VCaP (cell line): ENCODE data around the gene ANAPC4.

ENCODE experiments used
- H3K27ac ChIP-seq: fragments of 450-650 bp; 2 replicates; pipeline ENCODE4 v1.5.1; 2017
- TF ChIP-seq, protein P1 (sequence below): fragments of 450-650 bp; conservative IDR thresholded peaks from 2 replicates; pipeline ENCODE4 v1.5.1; 2017; ENCODE audit warnings: mild to moderate bottlenecking, moderate library complexity

ANAPC4 gene

DNA sequence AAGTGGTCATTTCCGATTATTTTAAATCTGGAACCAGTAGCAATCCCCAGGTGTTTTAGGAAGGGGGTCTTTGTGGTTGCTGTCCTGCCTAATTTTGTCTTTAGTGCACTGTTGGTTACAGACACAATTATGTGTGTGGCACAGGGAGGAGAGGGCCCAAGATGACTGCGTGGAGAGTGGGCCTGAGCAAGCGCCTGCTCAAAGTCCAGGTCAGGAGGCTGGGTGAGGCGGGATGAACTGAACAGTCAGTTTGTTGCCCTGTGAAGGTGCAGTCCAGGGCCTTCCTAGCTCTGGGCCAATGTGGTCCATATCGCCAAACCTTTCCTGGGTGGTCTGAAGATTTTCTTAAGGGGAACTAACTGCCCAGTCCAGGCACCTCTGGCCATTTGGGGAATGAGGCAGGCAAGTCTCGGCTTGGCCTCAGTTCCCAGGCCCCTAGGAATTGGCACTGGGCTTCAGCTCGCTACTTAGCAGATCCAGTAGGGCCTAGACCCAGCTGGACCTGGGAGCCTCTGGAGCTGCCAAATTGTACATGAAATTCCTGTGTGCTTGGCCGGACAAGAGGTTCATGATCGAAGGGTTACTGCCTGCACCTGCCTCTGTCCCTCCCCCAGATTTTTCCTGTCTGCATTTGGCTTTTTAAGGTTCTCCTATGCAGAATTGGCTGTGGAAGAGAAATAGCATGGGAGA lies 47.6 kb downstream of the ANAPC4 start:
- no peak overlapping the region for H3K27ac ChIP-seq
- TF ChIP-seq, protein P1, sequence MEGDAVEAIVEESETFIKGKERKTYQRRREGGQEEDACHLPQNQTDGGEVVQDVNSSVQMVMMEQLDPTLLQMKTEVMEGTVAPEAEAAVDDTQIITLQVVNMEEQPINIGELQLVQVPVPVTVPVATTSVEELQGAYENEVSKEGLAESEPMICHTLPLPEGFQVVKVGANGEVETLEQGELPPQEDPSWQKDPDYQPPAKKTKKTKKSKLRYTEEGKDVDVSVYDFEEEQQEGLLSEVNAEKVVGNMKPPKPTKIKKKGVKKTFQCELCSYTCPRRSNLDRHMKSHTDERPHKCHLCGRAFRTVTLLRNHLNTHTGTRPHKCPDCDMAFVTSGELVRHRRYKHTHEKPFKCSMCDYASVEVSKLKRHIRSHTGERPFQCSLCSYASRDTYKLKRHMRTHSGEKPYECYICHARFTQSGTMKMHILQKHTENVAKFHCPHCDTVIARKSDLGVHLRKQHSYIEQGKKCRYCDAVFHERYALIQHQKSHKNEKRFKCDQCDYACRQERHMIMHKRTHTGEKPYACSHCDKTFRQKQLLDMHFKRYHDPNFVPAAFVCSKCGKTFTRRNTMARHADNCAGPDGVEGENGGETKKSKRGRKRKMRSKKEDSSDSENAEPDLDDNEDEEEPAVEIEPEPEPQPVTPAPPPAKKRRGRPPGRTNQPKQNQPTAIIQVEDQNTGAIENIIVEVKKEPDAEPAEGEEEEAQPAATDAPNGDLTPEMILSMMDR = no peak

DNA sequence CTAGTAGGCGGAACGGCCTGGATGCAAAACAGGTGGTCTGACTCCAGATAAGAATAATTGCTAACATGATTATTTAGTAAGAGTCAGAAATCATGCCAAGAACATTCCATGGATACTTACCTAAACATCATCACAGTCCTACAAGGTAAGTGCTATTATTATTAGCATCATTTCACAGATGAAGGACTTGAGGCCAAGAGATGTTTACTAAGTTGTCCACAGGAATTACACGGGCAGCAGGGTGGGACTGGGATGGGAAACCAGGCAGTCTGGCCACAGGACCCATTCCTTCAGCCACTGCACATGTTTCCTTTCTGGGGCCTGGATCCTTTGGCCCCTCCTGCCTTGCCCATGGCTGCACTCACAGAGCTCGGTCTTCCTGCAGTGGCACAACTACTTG lies 48.3 kb downstream of the ANAPC4 start:
- TF ChIP-seq, protein P1 = no peak
- no peak overlapping the region for H3K27ac ChIP-seq

GRCh38 chr4:25427871-25428270 lies 50.8 kb downstream of the ANAPC4 start:
- TF ChIP-seq, protein P1 = no peak
- H3K27ac ChIP-seq = no peak overlapping the region

- H3K27ac ChIP-seq = no peak overlapping the region
- TF ChIP-seq, protein P1 = no peak
Measured at GRCh38 chr4:25430630-25431029, 53.6 kb downstream of the ANAPC4 start.

DNA sequence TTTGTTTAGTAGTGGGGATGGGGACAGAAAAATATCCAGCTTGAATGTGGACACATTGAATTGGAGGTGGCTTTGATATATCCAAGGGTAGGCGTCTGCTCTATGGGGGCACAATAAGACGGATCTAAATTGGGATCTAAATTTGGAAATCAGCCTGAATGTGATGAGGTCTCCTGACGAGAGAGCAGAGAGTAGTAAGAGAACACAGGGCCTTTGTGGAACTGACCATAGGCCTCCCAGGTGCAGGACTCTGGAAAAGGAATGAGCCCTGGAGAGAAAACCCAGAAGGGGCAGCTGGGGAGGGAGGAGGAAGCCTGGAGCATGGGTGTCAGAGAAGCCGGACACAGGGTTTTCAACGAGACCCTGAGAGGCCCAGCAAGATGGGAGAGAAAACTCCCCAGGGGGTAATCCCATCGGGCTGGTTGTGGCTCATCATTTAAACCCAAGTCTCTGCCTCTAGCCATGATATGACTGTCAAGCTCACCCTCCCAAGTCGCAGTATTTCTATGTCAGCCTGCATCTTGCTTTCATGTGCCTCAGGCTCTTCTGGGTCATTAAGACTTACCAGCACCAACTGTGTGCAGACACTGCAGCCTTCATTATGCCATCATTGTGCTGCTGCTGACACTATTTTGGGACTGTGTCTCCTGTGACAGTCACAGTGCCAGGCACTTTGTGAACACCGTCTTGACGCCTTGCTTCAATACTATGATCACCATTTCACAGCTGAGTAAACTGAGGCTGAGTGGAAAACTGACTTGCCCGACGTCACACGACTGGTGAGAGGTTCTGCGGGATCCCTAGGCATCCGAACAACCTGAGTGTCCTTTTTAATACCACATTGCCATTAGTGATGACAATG lies 57.1 kb downstream of the ANAPC4 start:
- TF ChIP-seq, protein P1 = no peak
- H3K27ac ChIP-seq = no peak overlapping the region

GRCh38 chr4:25437926-25438325 lies 60.9 kb downstream of the ANAPC4 start:
- H3K27ac ChIP-seq = no peak overlapping the region
- TF ChIP-seq, protein P1 = no peak

GRCh38 chr4:25439918-25440477 lies 62.9 kb downstream of the ANAPC4 start:
- H3K27ac ChIP-seq = no peak overlapping the region
- TF ChIP-seq, protein P1 = peak; percentile 94
